Stimulated activated CD4-positive, alpha-beta T cell treated with anti-CD3 and anti-CD28 coated beads, Interleukin-1b, Interleukin-23, amount 100 ng/mL, for 24 hours (primary cell): ENCODE measurements around the gene PRICKLE2.

Experiments
- DNase-seq, 4 experiments: peaks; one replicate each; pipeline ENCODE4 v3.0.0-alpha.2; 2020; ENCODE audit warnings: low read depth in 4 of 4, low spot score in 1 of 4

Gene PRICKLE2

GRCh38 chr3:64254443-64254842 is 29.2 kb upstream of the PRICKLE2 start:
- no peak for DNase-seq

GRCh38 chr3:64253689-64254088 is 28.4 kb upstream of the PRICKLE2 start:
- DNase-seq = no peak

GRCh38 chr3:64251019-64251418 is 25.8 kb upstream of the PRICKLE2 start:
- no peak for DNase-seq

GRCh38 chr3:64247991-64248646 is 22.9 kb upstream of the PRICKLE2 start:
- no peak for DNase-seq

DNA sequence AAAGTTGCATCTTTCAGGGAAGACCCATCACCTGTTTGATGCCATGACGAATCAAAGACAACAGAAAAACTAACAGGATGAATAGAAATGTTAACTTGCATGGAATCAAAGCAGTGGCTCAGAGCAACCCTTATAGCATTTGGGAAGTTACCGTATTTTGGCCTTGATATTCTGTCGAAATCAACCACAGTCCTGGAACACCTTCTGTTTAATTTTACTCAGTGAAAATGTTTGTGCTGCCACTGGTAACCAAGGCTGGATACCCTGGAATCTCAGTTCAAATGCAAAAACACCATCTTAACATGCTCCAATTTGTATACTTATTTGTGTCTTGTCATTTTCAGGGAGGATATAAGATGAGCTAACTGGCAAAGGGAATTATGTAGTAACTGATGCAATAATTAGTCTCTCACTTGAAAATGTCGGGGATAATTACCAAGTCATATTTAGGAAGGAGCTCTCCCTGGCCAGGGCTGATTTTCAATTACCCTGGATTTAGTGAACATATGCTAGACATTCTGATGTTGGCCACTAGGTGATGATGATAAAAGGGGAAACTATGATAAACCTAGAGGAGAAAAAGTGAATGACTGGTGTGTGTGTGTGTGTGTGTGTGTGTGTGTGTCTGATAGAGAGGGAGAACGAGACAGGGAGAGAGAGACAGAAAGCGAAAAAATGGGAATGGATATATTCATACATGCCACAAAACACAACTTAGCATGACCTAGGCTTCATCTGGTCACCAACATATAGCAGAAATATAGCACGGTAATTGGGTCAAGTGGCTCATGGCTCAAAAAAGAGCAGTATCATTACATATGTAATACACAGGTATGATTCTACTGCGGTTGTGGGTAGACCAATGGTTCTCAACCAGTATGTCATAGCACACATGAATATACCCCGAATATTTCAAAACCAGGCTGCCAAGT is 19.0 kb upstream of the PRICKLE2 start:
- no peak for DNase-seq

DNA sequence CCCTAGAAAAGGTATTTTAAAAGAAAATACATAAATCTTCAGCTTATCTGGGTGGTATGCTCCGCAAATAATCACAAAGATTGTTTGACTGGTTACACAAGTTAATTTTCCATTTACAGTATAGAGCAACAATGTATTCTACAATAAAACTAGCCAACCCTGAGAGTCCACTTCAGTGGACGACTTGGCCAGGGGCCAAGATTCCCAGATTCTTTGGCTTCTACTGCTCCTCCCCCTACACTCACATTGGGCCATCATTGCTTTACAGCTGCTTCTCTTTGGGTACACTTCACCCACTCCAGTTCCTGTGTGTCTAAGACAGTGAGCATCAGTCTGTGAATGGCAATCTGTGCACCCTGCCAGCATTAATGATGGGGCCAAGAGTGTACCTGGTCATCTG is 17.2 kb upstream of the PRICKLE2 start:
- DNase-seq = no peak

DNA sequence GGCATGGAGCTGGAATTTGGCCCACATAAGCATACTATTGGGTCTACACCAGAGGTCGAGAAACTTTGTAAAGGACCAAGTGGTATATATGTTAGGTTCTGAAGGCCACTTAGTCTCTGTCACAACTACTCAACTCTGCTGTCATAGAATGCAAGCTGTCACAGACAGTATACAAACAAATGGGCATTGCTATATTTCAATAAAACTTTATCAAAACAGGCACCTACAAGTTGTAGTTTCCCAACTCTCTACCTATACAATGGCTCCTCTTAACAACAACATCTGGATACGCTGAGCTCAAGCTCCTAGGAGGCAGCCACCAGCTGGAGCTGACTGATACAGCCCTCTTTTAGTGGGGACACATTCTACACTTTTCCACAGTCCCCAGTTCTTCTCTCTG is 15.7 kb upstream of the PRICKLE2 start:
- no peak for DNase-seq

- no peak for DNase-seq
Observed at GRCh38 chr3:64240396-64240795, 15.1 kb upstream of the PRICKLE2 start.

DNA sequence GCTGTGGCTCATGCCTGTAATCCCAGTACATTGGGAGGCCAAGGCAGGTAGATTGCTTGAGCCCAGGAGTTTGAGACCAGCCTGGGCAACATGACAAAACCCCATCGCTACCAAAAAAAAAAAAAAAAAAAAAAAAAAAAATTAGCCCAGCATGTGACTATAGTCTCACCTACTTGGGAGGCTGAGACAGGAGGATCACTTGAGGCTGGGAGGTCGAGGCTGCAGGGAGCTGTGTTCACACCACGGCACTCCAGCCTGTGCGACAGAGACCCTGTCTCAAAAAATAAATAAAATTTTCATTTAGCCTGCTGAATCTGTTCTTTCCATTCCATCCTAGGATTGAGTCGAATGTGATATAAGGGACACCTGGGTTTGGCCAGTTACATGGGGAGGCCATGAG is 14.6 kb upstream of the PRICKLE2 start:
- DNase-seq = no peak

- DNase-seq = no peak
Observed at GRCh38 chr3:64238971-64239667, 13.9 kb upstream of the PRICKLE2 start.

GRCh38 chr3:64237083-64237482 is 11.8 kb upstream of the PRICKLE2 start:
- DNase-seq = no peak

- no peak for DNase-seq
Observed at GRCh38 chr3:64235605-64236004, 10.3 kb upstream of the PRICKLE2 start.

GRCh38 chr3:64234571-64234970 is 9.3 kb upstream of the PRICKLE2 start:
- no peak for DNase-seq

DNA sequence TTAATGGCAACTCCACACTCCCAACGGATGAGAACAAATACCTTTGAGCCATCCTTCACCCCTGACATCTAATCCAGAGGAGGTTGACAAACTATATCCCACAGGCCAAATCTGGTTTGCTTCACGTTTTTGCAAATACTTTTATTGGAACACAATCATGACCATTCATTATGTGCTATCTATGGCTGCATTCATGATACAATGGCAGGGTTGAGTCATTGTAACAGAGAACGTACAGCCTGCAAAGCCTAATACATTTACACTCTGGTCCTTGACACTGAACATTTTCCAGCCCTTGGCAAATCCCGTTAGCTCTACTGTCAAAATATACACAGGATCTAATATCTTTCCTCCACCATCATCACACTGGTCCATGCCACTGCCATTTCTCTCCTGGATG is 7.6 kb upstream of the PRICKLE2 start:
- no peak for DNase-seq

DNA sequence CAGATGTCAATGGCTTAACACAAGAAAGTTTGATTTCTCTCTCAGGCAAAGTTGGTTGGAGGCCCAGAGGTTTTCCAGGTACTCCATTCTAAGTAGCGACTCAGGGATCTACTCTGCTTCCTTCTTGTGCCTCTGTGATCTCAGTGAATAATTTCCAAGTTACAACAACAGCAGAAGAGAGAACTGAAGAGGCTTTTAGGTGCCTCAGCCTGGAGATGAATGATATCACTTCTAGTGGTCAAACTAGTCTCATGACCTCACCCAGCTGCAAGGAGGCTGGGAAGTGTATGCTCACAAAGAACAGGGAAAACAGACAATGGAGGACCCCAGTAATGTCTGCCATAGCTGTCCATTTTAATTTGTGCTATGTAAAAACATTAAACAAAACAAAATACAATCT is 4.6 kb upstream of the PRICKLE2 start:
- no peak for DNase-seq

GRCh38 chr3:64228110-64228509 is 2.8 kb upstream of the PRICKLE2 start:
- no peak for DNase-seq

DNA sequence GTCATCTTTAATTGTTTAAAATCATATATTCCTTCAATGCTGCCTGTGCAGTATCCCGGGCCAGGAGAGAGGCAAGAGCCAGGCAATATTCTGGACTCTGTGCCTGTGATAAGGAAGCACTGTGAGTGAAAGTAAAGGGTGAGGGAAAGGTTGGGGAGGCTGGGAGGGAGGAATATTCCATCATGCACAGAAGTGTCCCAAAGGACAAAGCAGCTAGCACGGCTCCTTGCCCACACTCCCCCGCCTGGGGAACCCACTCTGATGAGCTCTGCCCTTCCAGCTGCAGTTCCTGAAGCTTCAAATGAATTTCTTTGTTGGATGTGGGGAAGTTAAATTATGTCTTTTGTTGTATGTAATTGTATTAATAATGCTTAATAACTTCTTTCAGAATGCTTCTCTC is 1.5 kb upstream of the PRICKLE2 start:
- no peak for DNase-seq

- DNase-seq = no peak
Observed at GRCh38 chr3:64225695-64226499, 631 bp upstream of the PRICKLE2 start.

GRCh38 chr3:64223791-64224745 is 1.2 kb downstream of the PRICKLE2 start:
- no peak for DNase-seq

DNA sequence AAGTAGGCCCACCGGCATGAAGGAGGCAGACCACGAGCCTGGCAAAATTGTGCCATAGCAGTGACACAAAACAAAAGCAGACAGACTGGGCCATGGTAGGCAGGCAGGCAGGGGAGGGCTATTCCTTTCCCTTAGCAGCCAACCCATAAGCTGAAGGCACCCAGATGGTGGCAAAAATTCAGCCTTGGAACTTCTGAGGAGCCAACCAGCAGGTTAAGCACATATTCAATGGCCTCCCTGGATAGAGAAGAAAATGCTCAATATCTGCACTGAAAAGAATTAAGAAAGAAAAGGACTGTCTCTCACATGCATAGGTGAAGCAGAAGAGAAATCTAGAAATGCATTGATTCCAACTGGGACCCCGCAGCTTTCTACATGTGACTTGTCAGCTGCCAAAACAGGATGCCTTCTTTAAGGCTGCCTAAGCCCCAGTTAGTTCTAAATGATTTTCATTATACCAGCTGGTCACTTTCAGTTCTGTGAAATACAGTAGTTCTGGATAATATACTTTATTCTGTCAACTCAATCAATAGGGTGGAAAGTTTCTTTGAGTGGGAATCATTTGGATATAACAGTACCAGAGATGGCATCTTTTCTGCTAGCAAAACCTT is 2.7 kb downstream of the PRICKLE2 start:
- no peak for DNase-seq
